GM12864 (cell line): ENCODE measurements around the gene CORT.
"Not testable (repeated sequence)": the region's sequence is repeated elsewhere in the genome, so short reads cannot be mapped to it uniquely, and the experiment has no call there.

Source experiments
- DNase-seq: peaks from one replicate; pipeline ENCODE4 v3.0.0-alpha.2; 2011; ENCODE audit warnings: low read depth
- H3K4me3 ChIP-seq: 2 replicates; pipeline ENCODE4 v1.5.1; 2011; ENCODE audit warnings: mild to moderate bottlenecking, low read depth, low read length, control low read depth
- TF ChIP-seq, protein P1 (sequence below): IDR thresholded peaks from 2 replicates; pipeline ENCODE4 v1.5.1; 2011; ENCODE audit warnings: low read depth, mild to moderate bottlenecking, moderate library complexity, low read length, control low read depth, inconsistent platforms; ENCODE audit errors: missing control alignments

CORT gene, protein sequence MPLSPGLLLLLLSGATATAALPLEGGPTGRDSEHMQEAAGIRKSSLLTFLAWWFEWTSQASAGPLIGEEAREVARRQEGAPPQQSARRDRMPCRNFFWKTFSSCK

DNA sequence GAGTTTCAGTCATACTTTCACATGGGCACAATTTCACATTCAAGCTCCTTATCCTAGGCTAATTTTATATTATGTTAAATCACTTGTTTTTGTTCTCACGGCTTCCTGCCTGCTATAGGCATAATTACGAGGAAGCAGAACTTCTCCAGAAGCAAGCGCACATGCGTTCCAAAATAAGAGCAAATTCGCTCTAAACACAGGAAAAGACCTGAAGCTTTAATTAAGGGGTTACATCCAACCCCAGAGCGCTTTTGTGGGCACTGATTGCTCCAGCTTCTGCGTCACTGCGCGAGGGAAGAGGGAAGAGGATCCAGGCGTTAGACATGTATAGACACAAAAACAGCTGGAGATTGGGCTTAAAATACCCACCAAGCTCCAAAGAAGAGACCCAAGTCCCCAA lies at the start of gene CORT:
TSS of gene CORT (plus strand) at position 281 of the 400 bp plus-strand sequence. CDS start 193 bp downstream, outside the sequence.
- TF ChIP-seq, protein P1, sequence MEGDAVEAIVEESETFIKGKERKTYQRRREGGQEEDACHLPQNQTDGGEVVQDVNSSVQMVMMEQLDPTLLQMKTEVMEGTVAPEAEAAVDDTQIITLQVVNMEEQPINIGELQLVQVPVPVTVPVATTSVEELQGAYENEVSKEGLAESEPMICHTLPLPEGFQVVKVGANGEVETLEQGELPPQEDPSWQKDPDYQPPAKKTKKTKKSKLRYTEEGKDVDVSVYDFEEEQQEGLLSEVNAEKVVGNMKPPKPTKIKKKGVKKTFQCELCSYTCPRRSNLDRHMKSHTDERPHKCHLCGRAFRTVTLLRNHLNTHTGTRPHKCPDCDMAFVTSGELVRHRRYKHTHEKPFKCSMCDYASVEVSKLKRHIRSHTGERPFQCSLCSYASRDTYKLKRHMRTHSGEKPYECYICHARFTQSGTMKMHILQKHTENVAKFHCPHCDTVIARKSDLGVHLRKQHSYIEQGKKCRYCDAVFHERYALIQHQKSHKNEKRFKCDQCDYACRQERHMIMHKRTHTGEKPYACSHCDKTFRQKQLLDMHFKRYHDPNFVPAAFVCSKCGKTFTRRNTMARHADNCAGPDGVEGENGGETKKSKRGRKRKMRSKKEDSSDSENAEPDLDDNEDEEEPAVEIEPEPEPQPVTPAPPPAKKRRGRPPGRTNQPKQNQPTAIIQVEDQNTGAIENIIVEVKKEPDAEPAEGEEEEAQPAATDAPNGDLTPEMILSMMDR: no peak
- DNase-seq: no peak
- H3K4me3 ChIP-seq: no peak within 1 kb of the TSS

DNA sequence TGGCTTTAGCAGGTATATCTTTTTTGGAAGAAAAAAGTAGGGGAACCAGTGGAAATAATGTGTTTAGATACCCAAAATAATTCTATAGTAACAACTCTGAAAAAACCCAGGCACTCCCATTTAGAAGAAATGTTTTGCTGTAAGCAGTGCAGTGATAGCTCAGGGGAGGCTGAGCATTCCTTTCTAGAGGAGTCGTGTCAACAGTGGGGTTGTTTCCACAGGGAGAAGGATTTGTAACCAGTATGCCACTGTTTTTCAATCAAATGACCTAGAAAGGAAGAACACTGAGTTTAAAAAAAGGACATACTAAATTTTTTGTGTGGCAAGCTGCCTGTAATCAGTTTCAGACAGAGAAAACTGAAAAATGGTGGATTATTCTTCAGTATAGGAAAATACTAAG lies 48.5 kb upstream of the CORT start:
- TF ChIP-seq, protein P1: no peak
- H3K4me3 ChIP-seq: no peak overlapping the region
- DNase-seq: no peak

DNA sequence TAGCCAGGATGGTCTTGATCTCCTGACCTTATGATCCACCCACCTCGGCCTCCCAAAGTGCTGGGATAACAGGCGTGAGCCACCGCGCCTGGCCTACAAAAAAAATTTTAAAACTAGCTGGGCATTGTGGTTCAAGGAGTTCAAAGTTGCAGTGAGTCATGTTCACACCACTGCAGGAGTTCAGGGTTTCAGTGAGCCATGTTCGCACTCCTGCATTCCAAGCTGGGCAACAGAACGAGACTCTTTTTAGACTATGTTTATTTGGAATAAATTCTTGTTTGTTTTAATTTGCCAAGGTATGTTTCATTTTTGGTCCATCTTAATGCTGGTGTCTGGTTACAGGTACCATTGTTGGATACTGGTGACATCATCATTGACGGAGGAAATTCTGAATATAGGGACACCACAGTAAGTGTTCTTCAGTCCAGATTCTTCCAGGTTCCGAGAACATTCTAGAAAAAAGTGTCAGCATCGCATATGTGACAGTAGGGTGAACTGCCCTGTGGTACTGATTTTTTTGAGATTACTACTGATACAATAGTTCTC lies 47.0 kb upstream of the CORT start:
- H3K4me3 ChIP-seq: no peak overlapping the region
- DNase-seq: no peak
- TF ChIP-seq, protein P1: no peak

DNA sequence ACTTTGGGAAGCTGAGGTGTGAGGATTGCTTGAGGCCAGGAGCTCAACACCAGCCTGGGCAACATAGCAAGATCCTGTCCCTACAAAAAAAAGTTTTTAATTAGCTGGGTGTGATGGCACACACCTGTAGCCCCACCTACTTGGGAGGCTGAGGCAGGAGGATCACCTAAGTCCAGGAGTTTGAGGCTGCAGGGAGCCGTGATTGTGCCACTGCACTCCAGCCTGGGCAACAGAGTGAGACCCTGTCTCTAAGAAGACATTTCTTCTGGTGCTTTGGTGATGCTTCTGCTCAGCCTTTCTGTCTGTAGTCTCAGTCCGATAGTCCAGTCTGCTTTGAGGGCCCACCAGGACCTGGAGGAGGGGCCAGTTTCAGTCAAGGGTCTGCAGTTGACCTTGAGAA lies 42.6 kb upstream of the CORT start:
- TF ChIP-seq, protein P1: no peak
- DNase-seq: no peak
- no peak overlapping the region for H3K4me3 ChIP-seq

DNA sequence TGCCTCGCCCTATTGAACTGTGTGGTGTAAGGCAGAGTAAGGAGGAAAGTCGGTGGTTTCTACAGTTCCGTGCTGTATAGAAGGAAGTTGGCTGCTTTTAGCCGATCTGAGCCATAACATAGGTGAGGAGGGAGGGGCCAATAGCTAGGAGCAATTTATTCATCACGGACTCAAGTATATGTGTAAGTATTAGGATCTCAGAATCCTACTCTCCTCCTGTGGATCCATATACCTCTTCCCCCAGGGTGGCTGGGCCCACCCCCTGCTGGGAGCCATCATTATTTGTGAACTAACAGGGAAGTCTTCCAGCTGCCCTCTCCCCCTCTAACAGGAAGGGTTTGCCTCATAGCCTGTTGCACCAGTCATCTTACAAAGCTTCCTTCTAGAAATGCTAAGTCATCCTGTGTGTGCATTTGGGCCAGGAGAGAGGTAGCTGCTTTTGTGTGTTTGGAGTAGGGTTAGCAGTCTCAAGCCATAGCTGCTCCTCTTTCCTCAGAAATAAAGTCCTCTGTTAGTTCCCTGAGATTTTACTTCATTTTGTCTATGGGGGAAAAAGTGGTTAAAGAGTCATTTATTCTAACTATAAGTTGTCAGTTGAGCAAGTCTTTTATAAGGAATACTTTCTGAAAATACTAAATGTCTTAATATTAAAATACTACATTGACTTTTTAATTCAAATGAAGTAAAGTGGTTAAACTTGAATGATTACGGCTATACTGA lies 34.5 kb upstream of the CORT start:
- no peak overlapping the region for H3K4me3 ChIP-seq
- DNase-seq: no peak
- TF ChIP-seq, protein P1: no peak

DNA sequence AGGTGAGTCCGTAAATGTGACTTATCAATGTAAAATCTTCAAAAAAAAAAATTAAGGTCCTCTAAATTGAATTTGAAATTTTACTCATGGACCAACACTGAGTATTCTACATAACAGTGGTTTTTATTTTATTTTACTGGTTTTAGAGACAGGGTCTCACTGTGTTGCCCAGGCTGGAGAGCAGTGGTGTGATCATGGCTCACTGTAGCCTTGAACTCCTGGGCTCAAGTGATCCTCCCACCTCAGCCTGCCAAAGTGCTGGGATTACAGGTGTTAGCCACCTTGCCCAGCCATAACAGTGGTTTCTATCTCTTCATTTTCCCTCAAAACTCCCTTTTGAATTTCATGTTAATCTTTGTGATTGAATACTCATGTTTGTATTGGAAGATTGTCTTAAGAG lies 33.9 kb upstream of the CORT start:
- not testable (repeated sequence) for H3K4me3 ChIP-seq

DNA sequence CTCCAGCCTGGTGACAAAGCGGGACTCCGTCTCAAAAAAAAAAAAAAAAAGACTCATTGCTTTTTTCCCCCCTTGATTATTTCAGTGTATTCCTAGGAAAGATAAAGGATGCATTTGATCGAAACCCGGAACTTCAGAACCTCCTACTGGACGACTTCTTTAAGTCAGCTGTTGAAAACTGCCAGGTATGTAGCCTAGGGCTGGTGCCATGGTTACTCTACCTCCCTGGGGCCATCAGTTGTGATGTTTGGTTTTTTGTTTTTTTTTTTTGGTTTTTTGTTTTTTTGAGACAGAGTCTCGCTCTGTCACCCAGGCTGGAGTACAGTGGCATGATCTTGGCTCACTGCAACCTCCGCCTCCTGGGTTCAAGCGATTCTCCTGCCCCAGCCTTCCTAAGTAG lies 31.1 kb upstream of the CORT start:
- H3K4me3 ChIP-seq, DNase-seq: not testable (repeated sequence)

More for the DNA sequence above, 33.9 kb upstream of the CORT start:
- not testable (repeated sequence) for DNase-seq

DNA sequence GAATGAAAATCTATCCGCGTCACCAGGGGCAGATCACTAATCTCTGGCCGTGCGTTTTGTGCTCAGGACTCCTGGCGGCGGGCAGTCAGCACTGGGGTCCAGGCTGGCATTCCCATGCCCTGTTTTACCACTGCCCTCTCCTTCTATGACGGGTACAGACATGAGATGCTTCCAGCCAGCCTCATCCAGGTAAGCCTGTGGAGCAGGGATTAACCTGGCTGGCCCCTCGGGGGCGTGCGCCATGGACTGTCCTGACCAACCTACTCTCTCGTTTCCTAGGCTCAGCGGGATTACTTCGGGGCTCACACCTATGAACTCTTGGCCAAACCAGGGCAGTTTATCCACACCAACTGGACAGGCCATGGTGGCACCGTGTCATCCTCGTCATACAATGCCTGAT lies 30.5 kb upstream of the CORT start:
- TF ChIP-seq, protein P1: no peak
- DNase-seq: no peak
- no peak overlapping the region for H3K4me3 ChIP-seq
